Stomach (tissue), 4 donors: Measurements from ENCODE around the gene SP3.

Experiments used
- EP300 ChIP-seq: sonication (generic); formaldehyde crosslinking; IDR thresholded peaks from one replicate; pipeline ENCODE4 v1.6.1; 2017; ENCODE audit warnings: antibody characterized with exemption
- POLR2A ChIP-seq, 4 donors: fragments of 450-650 bp; IDR thresholded peaks; one replicate each; pipeline ENCODE4 v1.6.1; 2016; ENCODE audit warnings: antibody characterized with exemption in 4 of 4, control low read depth in 2 of 4, mild to moderate bottlenecking in 1 of 4, moderate library complexity in 1 of 4

DNA sequence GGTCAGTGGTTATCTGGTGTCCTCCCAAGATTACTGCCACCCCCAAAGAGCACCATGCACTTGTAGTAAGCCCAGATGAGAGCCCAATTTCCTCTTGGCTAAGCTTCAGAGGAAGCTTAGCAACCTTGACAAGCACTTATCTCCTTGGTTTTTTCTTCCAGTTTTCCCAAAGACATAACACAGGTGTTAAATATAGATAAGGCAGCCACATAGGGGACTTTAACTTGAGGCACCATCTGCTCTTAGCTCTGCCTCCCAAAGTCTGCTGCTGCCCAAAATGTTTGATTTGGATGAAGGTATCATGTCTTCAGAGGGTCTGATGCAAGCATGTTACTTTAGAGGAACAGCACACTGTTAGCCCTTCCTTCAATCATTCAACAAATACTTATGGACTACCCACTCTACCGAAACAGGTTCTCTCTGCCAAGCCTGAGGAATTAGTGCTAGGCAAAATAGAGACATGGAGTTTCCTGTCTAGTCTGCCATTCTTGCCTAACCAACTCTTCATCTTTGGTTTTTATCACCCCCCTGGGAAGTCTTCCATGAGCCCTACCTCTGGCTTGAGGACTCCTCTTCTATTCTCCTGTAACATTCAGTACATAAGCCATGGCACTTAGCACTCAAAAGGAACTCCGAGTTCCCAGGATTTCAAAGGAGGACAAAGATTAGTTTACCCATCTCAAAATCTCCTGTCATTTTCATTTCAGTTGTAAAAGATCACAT lies 73.7 kb downstream of the SP3 start:
- TF ChIP-seq POLR2A (IDR thresholded peaks at IDR 0.05), result no peak
- TF ChIP-seq EP300, result no peak
